Measurements from ENCODE around the gene SPOCD1.
A peak's percentile ranks its signal among the peaks of the same experiment; 100 is the strongest.

SPOCD1 gene

GRCh38 chr1:31765041-31765467 is 50.8 kb downstream of the SPOCD1 start:
- peak overlapping the region; percentile 71 for H3K27ac ChIP-seq
- TF ChIP-seq CTCF (IDR thresholded peaks at IDR 0.05) (peak; percentile 60), ZFX (IDR thresholded peaks at IDR 0.05; ENCODE audit: borderline replicate concordance) (no peak)

- TF ChIP-seq ZFX (IDR thresholded peaks at IDR 0.05; ENCODE audit: borderline replicate concordance) (no peak), CTCF (IDR thresholded peaks at IDR 0.05) (peak; percentile 56)
- H3K27ac ChIP-seq, result peak within 1 kb of the TSS; percentile 71
These were observed 51.3 kb downstream of the SPOCD1 start, which contains the start of gene ADGRB2 for GRCh38 chr1:31764312-31765040. Gene ADGRB2, minus strand, starts transcription at chr1:31764340. Its CDS starts 7,119 bp downstream, at chr1:31757221.

GRCh38 chr1:31763671-31764311 is 52.0 kb downstream of the SPOCD1 start:
- H3K27ac ChIP-seq, result peak overlapping the region; percentile 71
- TF ChIP-seq ZFX (IDR thresholded peaks at IDR 0.05; ENCODE audit: borderline replicate concordance) (no peak), CTCF (IDR thresholded peaks at IDR 0.05) (no peak)

GRCh38 chr1:31762726-31763670 is 52.8 kb downstream of the SPOCD1 start:
- TF ChIP-seq CTCF (IDR thresholded peaks at IDR 0.05) (peak; percentile 62), ZFX (IDR thresholded peaks at IDR 0.05; ENCODE audit: borderline replicate concordance) (no peak)
- peak overlapping the region; percentile 71 for H3K27ac ChIP-seq

- H3K27ac ChIP-seq, result no peak overlapping the region
These were observed 53.5 kb downstream of the SPOCD1 start for GRCh38 chr1:31762323-31762722.

GRCh38 chr1:31761883-31762282 is 53.9 kb downstream of the SPOCD1 start:
- TF ChIP-seq CTCF (IDR thresholded peaks at IDR 0.05), result no peak
- no peak for TF ChIP-seq ZFX (IDR thresholded peaks at IDR 0.05; ENCODE audit: borderline replicate concordance)
- H3K27ac ChIP-seq, result no peak overlapping the region

More at GRCh38 chr1:31762323-31762722, 53.5 kb downstream of the SPOCD1 start:
- TF ChIP-seq ZFX (IDR thresholded peaks at IDR 0.05; ENCODE audit: borderline replicate concordance) (no peak), CTCF (IDR thresholded peaks at IDR 0.05) (no peak)
